Measurements from ENCODE around the gene ALOX15B.
"Not testable (repeated sequence)": the region's sequence is repeated elsewhere in the genome, so short reads cannot be mapped to it uniquely, and the experiment has no call there.

The ALOX15B gene

DNA sequence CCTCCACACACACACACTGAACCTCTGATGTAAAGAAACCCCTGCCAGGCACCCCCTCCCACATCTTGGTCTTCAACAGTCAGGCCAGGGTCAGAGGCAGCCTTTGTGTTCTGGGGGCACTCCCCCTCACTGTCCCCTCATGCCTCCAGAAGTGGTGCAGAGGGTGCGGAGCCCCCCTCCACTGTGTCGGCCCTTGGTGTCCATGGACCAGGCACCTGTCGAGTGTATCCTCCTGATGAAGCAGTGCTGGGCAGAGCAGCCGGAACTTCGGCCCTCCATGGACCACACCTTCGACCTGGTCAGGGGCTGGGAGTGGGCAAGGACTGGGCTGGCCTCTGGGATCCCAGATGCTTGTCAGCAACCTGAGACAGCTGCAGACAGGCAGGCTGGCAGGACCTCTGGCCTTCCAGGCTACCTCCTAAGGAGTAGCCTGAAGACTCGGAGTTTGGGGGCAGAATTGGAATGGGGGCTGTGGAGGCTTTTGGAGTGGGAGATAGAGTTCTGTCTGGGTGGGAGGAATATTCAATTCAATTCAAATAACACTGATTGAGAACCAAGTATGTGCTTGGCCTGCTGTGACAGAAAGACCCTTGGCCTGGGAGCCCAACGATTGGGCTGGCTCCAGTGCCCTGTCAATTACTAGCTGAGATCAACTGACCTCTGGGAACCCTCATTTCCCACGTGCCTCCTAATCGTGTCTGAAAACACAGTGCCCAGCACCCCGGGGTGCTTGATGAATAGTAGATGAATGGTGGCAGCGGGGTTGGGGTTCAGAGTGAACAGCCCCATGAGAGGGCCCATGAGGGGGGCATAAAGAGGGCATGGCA lies 24.9 kb upstream of the ALOX15B start:
- no peak for DNase-seq (ENCODE audit: low read depth)

DNA sequence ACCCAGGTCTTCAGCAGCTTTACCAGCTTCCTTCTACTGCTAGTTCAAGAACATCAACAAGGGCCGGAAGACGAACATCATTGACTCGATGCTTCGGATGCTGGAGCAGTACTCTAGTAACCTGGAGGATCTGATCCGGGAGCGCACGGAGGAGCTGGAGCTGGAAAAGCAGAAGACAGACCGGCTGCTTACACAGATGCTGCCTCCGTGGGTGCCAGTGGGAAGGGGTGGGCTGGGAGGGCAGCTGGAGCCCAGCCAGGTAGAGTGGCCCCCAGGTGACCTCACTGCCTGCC lies 24.4 kb upstream of the ALOX15B start:
- DNase-seq (ENCODE audit: low read depth): no peak

DNA sequence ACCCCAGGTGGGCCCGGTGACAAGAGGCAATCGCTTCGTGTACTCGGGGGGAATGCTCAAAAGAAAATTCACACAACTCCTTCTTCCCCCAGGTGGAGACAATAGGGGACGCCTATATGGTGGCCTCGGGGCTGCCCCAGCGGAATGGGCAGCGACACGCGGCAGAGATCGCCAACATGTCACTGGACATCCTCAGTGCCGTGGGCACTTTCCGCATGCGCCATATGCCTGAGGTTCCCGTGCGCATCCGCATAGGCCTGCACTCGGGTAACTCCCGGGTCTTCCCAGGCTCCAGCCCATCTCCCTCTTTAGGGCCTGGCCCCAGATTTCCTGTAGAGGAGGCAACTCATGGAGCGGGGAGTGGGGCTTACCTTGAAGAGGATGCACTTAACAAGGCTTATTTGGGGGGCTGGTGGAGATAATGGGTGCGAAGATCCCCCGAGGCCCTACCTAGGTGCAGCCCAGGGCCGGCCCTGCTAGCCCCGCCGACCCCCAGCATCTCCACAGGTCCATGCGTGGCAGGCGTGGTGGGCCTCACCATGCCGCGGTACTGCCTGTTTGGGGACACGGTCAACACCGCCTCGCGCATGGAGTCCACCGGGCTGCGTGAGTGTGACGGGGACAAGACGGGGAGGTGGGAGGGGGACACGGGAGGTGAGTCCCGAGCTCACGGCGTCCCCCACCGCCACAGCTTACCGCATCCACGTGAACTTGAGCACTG lies 23.5 kb upstream of the ALOX15B start:
- no peak for DNase-seq (ENCODE audit: low read depth)

DNA sequence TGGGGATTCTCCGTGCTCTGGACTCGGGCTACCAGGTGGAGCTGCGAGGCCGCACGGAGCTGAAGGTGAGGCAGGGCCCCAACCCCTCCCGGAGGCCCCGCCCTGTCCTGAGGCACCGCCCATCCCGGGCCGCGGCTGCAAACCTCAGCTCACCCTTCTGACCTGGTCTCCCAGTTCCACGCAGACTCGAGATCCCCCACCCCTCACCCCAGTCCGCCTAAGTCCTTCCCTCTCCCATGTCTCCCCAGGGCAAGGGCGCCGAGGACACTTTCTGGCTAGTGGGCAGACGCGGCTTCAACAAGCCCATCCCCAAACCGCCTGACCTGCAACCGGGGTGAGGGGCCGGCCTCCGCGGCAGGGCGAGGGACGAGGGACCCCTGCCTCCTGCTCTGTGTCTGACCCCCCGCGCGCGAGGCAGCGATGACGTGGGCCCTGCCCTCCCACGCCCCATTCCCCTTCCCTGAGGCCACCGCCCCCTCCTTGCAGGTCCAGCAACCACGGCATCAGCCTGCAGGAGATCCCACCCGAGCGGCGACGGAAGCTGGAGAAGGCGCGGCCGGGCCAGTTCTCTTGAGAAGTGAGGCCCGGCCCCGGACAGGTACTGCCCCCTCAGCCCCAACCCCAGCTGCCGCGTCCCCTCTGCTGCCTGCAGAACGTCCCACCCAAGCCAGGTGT lies 22.8 kb upstream of the ALOX15B start:
- DNase-seq (ENCODE audit: low read depth): no peak

DNA sequence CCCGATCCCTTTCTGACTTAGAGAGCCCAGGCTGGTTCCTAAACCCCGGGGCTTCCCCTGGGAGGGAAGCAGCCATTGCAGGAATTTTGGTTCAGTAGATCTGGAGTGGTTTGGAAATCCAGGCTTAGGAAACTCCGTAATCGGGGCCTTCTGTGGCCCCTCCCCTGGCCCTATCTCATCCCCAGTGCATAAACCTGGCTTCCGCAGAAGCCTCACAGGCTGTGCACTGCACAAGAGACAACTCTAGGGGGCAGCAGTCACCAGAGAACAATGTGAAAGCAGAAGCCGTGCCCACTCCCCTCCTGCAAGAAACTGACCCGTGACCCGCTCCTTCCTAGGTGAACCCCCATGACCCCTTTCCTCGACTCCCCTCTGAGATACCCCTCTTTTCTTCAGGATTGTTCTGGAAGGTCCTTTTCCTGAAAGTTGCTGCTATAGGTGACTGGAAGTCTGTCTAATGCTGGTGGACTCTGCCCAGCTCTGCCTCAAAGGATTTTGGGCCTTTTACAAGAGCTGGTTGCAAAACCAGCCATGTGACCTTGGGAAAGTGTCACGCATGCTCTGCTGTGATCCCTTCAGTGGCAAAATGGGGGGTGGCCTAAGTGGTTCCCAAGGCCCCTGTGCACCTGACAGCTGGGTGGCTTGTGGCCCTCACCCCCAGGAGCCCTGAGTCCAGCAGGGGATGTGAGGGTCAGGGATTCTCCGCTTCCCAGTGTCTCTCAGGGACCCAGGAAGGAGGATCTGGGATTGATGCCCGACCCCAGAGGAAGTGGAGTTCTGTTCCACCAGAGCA lies 22.0 kb upstream of the ALOX15B start:
- no peak for DNase-seq (ENCODE audit: low read depth)

DNA sequence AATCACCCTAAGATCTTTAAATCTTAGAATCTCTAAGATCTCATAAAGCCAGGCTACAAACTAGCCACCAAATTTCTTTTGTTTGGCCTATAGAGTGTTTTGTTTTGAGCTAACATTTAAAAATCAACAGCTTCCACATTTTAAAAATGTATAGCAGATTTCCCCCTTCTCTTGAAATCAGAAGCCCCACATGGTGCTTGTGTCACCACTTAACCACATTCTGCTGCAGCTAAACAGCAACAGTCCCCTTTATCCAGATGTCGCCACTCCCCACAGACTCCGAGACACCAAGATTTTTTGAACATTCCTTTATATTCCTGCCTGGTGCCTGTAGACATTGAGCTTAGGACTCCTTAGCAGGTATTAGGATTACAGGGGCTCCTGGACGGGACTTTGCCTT lies 20.4 kb upstream of the ALOX15B start:
- no peak for DNase-seq (ENCODE audit: low read depth)

DNA sequence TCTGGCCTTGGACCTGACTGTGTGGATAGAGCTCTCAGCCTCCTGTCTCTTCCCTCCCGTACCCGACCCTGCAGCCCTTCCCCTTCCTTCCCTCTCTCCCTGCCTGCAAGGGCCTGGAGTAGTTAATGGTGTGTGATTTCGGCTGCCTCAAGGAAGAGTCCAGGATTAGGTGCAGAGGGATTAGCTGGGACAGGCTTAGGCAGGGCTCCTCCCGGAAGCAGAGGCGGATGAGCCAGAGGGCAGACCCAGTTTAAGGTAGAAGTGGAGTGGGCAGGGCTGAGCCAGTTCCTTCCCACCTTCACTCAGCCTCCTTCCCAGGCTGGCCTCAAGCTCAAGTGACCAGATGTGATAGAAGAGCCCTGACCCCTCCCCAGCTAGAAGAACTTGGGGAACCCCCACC lies 19.7 kb upstream of the ALOX15B start:
- no peak for DNase-seq (ENCODE audit: low read depth)

DNA sequence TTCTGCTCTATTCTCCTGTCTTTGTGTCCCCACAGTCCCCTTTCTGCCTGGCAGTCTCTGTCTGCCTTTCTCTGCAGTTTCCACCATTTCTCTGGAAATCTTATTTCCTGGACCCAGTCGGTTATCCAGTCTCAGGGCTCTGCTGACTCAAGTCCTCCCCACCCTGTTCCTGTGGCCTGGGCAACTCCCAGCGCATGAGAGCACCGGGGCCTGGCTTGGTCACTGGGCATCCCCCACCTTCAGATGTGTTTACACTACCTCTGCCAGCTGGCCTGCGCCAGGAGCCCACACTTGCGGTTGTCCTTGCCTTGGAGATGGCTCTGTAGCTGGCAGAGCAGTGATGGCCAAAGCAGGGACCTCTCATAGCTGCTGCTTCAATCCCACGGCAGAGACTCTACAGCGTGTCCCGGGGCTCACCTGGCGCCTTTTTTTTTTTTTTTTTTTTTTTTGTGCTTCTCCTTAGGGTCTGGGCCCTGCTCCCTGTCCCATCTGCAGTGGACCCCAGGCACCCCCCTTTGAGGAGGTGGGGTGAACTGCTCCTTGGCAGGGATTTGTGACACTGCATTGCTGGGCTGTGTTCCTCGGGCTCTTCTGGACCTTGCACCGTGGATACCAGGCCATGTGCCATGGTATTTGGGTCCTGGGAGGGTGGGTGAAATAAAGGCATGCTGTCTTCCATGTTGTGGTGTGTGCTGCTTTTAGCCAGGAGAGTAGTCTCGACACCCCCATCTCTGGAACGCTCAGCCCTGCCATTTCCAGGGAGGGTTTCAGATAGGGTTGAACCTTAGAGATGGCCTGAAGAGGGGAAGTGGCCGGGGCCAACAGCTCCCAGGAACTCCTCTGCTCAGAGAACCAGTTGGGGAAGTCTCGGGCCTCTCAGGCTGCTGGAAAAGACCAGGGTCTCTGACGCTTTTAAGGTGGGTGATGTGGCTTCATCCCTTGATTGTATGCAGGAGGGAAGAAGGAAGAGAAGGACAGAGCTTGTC lies 18.9 kb upstream of the ALOX15B start:
- DNase-seq (ENCODE audit: low read depth): no peak

DNA sequence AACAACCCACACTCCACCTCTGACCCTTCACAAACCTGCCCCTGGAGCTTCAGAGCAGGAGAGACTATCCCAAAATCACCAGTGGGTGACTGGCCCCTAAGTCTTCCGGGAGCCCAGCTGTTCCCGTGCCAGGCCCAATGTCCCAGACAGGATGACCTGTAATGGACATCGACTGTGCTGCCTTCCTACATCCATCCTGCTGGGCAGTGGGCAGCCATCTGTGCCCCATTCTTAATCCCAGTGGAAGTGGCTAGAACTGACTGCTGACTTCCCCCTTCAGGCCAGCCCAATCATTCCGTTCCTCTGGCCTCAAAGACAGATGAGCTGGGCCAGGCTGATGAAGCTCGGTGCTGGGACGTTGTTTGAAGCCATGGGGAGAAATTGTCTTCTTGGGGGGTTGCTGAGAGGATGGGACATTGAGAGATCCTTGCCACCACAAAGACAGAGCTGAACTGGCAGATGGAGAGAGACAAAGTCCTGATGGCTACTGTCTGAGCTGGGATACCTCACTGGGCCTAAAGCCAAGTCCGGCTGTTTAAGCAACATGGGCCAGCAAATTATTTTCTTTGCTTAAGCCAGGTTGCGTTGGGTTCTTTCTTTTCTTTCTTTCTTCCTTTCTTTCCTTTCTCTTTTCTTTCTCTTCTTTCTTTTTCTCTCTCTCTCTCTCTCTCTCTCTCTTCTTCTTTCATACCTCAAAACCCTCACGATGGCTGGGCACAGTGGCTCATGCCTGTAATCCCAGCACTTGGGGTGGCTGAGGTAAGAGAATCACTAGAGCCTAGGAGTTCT lies 17.9 kb upstream of the ALOX15B start:
- no peak for DNase-seq (ENCODE audit: low read depth)

DNA sequence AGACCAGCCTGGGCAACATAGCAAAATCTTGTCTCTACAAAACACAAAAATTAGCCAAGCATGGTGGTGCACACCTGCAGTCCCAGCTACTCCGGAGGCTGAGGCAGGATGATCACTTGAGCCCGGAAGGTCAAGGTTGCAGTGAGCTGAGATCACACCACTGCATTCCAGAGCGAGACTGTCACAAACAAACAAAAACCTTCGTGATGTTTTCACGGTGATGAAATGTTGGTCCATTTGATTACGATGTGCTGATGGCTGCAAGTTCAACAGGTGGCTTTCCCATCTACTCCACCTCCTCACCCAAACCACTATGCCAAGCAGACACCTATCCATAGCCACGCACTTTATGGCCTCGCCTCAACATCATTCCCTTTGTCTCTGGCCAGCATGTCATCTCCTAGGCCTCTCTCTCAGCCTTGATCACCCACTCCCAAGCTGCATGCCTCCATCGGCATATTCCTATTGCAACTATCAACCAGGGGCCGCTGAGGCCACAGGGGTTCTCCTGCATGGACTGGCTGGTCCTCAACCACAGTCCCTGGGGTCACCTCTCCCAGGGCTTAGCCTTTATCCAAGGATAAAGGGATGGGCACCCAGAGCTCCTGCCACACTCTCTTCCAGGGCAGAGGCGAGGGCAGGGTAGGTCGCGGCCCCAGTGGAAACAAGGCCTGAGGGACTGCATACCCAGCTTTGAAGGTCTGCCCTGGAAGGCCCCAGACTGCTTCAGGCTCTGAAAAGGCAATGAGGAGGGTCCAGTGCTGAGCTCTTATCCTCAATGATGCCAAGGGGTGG lies 17.1 kb upstream of the ALOX15B start:
- no peak for DNase-seq (ENCODE audit: low read depth)

DNA sequence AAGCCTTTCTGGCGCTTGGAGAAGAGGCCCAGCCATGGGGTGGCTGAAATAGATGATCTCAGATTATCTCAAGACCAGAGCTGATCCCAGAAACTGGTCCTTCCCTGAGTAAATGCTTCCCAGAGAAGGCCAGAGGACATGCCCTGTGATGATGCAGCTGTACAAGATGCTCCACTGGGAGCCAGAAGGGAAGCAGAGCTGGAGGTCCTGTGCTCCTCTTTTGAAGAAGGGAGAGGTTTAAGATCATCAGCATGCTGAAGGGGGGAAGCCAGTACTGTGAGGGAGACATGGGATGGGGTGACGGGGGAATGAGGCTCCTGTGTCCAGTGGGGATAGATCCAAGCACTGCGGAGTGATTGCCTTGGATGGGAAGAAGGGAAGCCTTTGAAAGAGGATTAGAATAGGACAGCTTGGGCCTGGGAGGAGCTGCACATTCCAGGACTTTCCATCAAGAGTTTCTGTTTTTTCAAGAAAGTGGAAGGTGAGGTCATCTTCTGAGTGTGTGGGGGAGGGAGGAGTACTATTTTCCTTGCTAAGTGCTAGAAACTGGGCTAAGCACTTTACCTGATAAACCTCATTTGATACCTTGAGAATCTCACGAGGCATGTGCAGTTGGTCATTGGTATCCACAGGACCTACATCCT lies 16.4 kb upstream of the ALOX15B start:
- no peak for DNase-seq (ENCODE audit: low read depth)

DNA sequence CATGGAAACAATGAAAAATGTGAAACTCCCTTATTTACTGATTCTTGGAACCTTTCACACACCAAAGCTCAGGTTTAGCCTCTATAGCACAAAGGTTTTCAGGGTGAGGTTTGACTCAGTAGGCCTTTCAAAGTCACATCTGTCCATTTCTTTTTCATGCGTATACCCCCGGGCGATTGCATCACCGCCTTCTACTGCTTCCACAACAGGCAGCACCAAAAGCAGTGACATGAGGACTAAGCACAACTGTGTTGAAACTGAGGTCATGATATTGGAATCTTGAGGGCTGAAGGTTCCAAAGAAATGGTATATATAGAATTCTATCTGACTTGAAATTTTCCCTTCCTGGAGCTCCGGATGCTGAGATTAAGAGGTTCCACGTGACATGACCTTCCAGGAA lies 14.7 kb upstream of the ALOX15B start:
- not testable (repeated sequence) for DNase-seq (ENCODE audit: low read depth)

DNA sequence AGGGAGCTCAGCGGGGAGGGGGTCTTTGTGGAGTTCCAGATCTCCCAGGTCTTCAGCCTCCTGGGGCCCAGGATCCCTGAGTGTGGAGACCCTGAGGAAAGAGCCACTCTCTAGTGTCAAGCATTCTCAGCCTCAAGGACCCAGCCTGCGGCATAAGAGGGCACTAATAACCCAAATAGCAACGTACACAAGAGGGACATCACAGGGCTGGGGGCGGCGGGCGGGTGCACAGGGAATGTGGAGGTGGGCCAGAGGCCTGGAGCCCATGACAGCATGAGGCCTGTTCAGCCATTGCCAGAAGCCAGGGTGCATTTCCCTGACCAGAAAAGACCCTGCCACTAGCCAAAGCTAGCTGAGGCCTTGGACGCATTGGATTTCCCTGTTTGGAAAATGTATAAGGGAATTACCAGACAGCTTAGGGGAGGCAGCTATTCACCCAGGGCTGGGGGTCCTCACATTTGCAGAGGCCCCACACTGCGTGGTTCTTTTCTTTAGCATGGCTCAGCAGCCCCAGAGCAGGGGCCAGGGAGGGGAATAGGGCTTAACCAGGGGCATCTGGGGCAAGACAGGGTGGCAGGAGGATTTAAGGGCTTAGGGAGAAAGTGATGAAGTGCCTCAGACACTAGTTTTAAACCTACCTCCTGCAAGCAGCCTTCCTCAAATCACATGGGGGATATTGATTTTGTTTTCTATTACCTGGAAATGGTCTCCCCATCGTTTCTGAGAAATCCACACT lies 13.5 kb upstream of the ALOX15B start:
- DNase-seq (ENCODE audit: low read depth): no peak

DNA sequence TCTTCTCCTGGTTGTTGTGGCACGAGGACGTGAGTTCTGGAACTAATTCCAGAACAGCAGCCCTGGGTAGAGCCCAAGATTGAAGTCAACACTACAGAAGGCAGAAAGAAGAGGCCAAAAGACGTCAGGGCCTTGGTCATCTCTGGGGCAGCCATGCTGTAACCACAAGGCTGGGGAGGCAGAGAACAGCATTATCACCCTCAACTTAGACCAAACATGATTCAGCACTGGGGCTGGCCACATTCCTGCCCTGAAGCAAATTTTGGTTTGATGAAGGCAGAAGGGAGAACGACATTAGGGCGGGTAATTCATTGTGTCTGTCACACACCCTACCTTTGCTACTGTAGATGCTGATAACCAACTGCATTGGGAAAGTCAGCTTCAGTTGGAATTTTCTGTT lies 9.7 kb upstream of the ALOX15B start:
- no peak for DNase-seq (ENCODE audit: low read depth)

DNA sequence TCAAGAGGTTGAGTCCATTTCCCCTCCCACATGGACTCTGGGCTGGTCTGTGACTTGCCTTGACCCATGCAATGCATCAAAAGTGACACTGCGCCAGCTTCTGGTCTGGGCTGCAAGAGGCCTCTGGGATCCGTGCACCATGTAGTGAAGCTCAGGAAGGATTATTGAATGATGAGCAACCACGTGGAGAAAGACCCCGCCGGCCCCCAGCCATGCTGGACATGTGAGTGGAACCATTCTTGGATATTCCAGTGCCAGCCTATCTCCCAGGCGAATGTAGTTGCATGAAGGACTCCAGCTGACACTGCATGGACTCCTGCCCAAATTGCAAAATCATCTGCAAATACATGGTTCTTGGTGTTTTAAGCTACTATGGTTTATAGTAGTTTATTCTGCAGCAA lies 7.6 kb upstream of the ALOX15B start:
- no peak for DNase-seq (ENCODE audit: low read depth)

DNA sequence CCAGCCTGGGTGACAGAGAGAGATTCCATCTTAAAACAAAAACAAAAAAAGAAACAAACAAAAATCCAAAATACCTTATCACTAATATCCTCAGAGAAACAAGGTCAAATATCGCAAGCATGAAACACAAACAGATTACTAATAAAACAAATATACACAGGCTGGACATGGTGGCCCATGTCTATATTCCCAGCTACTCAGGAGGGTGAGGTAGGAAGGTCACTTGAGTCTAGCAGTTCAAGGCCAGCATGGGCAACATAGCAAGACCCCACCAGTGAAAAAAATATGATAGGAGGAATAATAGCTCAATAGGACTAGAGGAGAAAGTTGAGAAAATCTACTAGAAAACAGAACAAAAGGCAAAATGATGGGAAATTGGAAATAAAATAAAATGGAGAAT lies 6.9 kb upstream of the ALOX15B start:
- DNase-seq (ENCODE audit: low read depth): no peak

DNA sequence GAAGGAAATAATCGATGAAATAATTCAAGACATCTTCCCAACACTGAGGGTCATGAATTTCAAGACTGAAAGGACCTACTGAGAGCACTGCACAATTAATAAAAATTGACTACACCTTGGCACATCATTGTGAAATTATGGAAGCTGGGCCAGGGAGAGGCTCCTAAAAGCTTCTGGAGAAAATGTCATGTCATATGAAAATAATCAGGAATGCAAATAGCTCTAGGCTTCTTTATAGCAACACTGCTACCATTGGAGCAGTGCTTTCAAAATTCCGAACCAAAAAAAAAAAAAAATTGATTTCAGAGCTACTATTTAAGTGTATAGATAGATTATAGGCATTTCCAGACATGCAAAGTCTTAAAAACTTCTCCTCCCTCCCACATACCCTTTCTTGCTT lies 6.4 kb upstream of the ALOX15B start:
- DNase-seq (ENCODE audit: low read depth): no peak

DNA sequence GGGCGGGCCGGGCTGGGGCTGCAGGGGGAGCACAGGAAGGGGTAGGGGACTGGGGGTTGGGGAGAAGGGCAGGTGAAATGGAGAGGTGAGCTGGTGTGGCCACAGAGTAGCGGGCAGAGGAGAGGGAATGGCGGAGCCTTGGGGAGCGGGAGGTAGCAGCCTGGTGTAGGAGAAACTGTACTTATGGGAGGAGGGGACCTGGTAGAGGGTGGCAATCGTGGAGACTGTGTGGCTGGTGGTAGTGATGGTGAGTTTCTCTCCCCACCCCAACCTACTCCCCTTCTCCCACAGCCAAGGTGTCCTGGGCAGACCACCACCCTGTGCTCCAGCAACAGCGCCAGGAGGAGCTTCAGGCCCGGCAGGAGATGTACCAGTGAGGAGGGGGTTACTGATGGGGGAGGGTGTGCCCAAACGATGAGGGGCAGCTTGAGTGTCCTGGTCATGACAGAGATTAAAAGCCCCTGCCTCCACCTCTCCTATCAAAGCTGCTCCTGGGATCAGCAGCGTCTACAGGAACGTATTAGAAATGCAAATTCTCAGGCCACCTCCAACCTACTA lies 831 bp downstream of the ALOX15B start:
- no peak for DNase-seq (ENCODE audit: low read depth)
